Lung (tissue), 12 donors: ENCODE results near the gene ARHGEF19. TPM values are rescaled to one million over a fixed set of nuclear protein-coding genes. Genes with fewer than 3 reads are reported as not detected.
A peak's percentile ranks its signal among the peaks of the same experiment; 100 is the strongest.

Experiments used
- ATAC-seq: fragments of 200-7000 bp; cut with Tn5 transposase; one replicate; pipeline ENCODE4 v1.9.1; 2020; ENCODE audit warnings: moderate number of reproducible peaks; ENCODE audit not compliant: insufficient read depth, low FRiP score
- DNase-seq, 3 donors: peaks; one replicate each; pipeline ENCODE4 v3.0.0-alpha.2; 2013 to 2017
- H3K27ac ChIP-seq, 2 donors: one replicate each; pipeline ENCODE4 v1.5.1; 2013; ENCODE audit warnings: mild to moderate bottlenecking in 2 of 2, moderate library complexity in 2 of 2, control low read depth in 1 of 2, inconsistent platforms in 1 of 2, low read depth in 1 of 2, low read length in 1 of 2
- H3K27me3 ChIP-seq, 3 donors: one replicate each; pipeline ENCODE4 v1.5.1; 2013; ENCODE audit warnings: low read length in 2 of 3; ENCODE audit not compliant: control insufficient read depth in 3 of 3, insufficient read depth in 3 of 3
- H3K36me3 ChIP-seq, 4 donors: one replicate each; pipeline ENCODE4 v1.5.1; 2013; ENCODE audit warnings: low read length in 4 of 4, mild to moderate bottlenecking in 1 of 4, moderate library complexity in 1 of 4; ENCODE audit not compliant: control insufficient read depth in 4 of 4, insufficient read depth in 4 of 4
- H3K4me1 ChIP-seq, 5 donors: one replicate each; pipeline ENCODE4 v1.5.1; 2013; ENCODE audit warnings: low read length in 5 of 5, mild to moderate bottlenecking in 2 of 5, moderate library complexity in 1 of 5; ENCODE audit not compliant: control insufficient read depth in 5 of 5, insufficient read depth in 5 of 5
- H3K4me3 ChIP-seq: one replicate; pipeline ENCODE4 v1.5.1; 2013; ENCODE audit warnings: mild to moderate bottlenecking, control low read depth, moderate library complexity
- H3K9ac ChIP-seq, 2 donors: one replicate each; pipeline ENCODE4 v1.5.1; 2013; ENCODE audit warnings: low read length in 2 of 2, control low read depth in 1 of 2; ENCODE audit not compliant: insufficient read depth in 1 of 2
- H3K9me3 ChIP-seq, 4 donors: one replicate each; pipeline ENCODE4 v1.5.1; 2013; ENCODE audit warnings: low read length in 3 of 4, mild to moderate bottlenecking in 1 of 4, moderate library complexity in 1 of 4; ENCODE audit not compliant: control insufficient read depth in 4 of 4, insufficient read depth in 3 of 4
- CTCF ChIP-seq: IDR thresholded peaks from 2 replicates; pipeline ENCODE4 v1.5.1; 2012; ENCODE audit warnings: mild to moderate bottlenecking; ENCODE audit errors: control extremely low read depth, extremely low read depth
- WGBS, 2 donors: extraction: QIAGEN DNeasy Blood & Tissue Kit; methylation state at CpG; one replicate each; pipeline ENCODE4 v1.1.7; 2013; 5-methylcytosine and 5-hydroxymethylcytosine counted together
- polyA plus RNA-seq, 2 donors: library from polyadenylated mRNA; stranded (reverse); fragments of 200-250 nt; gene quantifications; one replicate each; pipeline ENCODE4 v1.2.1, GENCODE V29; 2013
- total RNA-seq, 2 donors: library from RNA; depleted of rRNA in 1 of 2; stranded (reverse); fragments of >200 nt in 1 of 2; gene quantifications; one replicate each; pipeline ENCODE4 v1.2.1, GENCODE V29; 2014 to 2021
- donor health status: control.
- donor health status: control.
- donor health status: Bipolar disorder and iron deficiency.
- donor health status: healthy.
- donor health status: DM: yes; HTN: yes; CAD: no.

Gene ARHGEF19
- total and polyA plus RNA-seq, 4 donors = 9.5 to 17.3 (median 14.8) TPM

GRCh38 chr1:16189003-16189402, 23.4 kb downstream of the ARHGEF19 start:
- no peak for DNase-seq
- Histone ChIP-seq H3K9ac (no peak overlapping the region), H3K27me3 (no peaks in the 10 kb centered on the region), H3K4me1 (peaks cover 0 to 8% (median 2%) of the 10 kb centered on the region in 5 donors), H3K27ac (no peak overlapping the region), H3K9me3 (no peaks in the 10 kb centered on the region), H3K4me3 (no peak overlapping the region), H3K36me3 (no peaks in the 10 kb centered on the region)
- TF ChIP-seq CTCF = no peak
- no peak for ATAC-seq
- 46 to 65% methylated on average over 6 of the region's 6 CpGs for WGBS, 2 donors

GRCh38 chr1:16187748-16188401, 24.6 kb downstream of the ARHGEF19 start:
- peak; percentile 98 for TF ChIP-seq CTCF
- ATAC-seq (no peak), DNase-seq (peak; percentile 74 to 81 (median 79))
- peaks cover 0 to 8% (median 2%) of the 10 kb centered on the region in 5 donors for H3K4me1 ChIP-seq
- H3K36me3 ChIP-seq = no peaks in the 10 kb centered on the region
- H3K4me3 ChIP-seq = no peak overlapping the region
- no peak overlapping the region for H3K27ac ChIP-seq
- 23 to 28% methylated on average over 15 of the region's 15 CpGs for WGBS, 2 donors
- H3K9ac ChIP-seq = no peak overlapping the region
- no peaks in the 10 kb centered on the region for H3K27me3 ChIP-seq
- H3K9me3 ChIP-seq = no peaks in the 10 kb centered on the region

- 84 to 87% methylated on average over 9 of the region's 9 CpGs for WGBS, 2 donors
- DNase-seq (no peak), ATAC-seq (no peak)
Measured at GRCh38 chr1:16186655-16187235, 25.7 kb downstream of the ARHGEF19 start.

More at GRCh38 chr1:16186655-16187235, 25.7 kb downstream of the ARHGEF19 start:
- no peaks in the 10 kb centered on the region for H3K9me3 ChIP-seq
- H3K4me3 ChIP-seq = no peak overlapping the region
- H3K36me3 ChIP-seq = no peaks in the 10 kb centered on the region
- no peak overlapping the region for H3K27ac ChIP-seq
- H3K9ac ChIP-seq = no peak overlapping the region
- no peaks in the 10 kb centered on the region for H3K27me3 ChIP-seq
- no peak for TF ChIP-seq CTCF
- peaks cover 0 to 14% (median 7%) of the 10 kb centered on the region in 5 donors for H3K4me1 ChIP-seq
